Liver (tissue), 3 donors: ENCODE results near the gene RFT1.

ENCODE experiments used
- CTCF ChIP-seq: fragments of 150-350 bp; IDR thresholded peaks from 2 replicates; pipeline ENCODE4 v1.5.1; 2017; ENCODE audit warnings: improper control_type of control experiment, low read depth, low read length; ENCODE audit not compliant: missing input control
- GABPA ChIP-seq, 2 donors: IDR thresholded peaks in 1 of 2; conservative IDR thresholded peaks in 1 of 2; 2 replicates each; pipeline ENCODE4 v1.6.1; 2016; ENCODE audit warnings: antibody characterized with exemption in 2 of 2, mild to moderate bottlenecking in 1 of 2, moderate library complexity in 1 of 2
- JUND ChIP-seq, 2 donors: IDR thresholded peaks; 2 replicates each; pipeline ENCODE4 v1.6.1; 2016; ENCODE audit warnings: antibody characterized with exemption in 2 of 2
- MAX ChIP-seq: IDR thresholded peaks from 2 replicates; pipeline ENCODE4 v1.6.1; 2016; ENCODE audit warnings: antibody characterized with exemption
- NR2F2 ChIP-seq: IDR thresholded peaks from 2 replicates; pipeline ENCODE4 v1.6.1; 2016; ENCODE audit warnings: antibody characterized with exemption
- REST ChIP-seq: IDR thresholded peaks from 2 replicates; pipeline ENCODE4 v1.6.1; 2016; ENCODE audit warnings: antibody characterized with exemption, mild to moderate bottlenecking
- RXRA ChIP-seq, 2 donors: IDR thresholded peaks; 2 replicates each; pipeline ENCODE4 v1.6.1; 2017 to 2018; ENCODE audit warnings: antibody characterized with exemption in 2 of 2, mild to moderate bottlenecking in 1 of 2
- SP1 ChIP-seq: IDR thresholded peaks from 2 replicates; pipeline ENCODE4 v1.6.1; 2018; ENCODE audit warnings: antibody characterized with exemption, mild to moderate bottlenecking
- TAF1 ChIP-seq: conservative IDR thresholded peaks from 2 replicates; pipeline ENCODE4 v1.6.1; 2016; ENCODE audit warnings: antibody characterized with exemption, mild to moderate bottlenecking
- donor health status: healthy.
- donor health status: healthy.

- TF ChIP-seq REST, result no peak
- no peak for TF ChIP-seq CTCF
- TF ChIP-seq RXRA (IDR thresholded peaks at IDR 0.05), result no peak
- TF ChIP-seq GABPA (IDR thresholded peaks at IDR 0.05 in 1 of 2, conservative IDR thresholded peaks at IDR 0.05 in 1 of 2), result no peak
- no peak for TF ChIP-seq MAX
- no peak for TF ChIP-seq SP1
- no peak for TF ChIP-seq TAF1
- TF ChIP-seq JUND (IDR thresholded peaks at IDR 0.05), result no peak
- TF ChIP-seq NR2F2, result no peak
These were observed 2.1 kb upstream of the RFT1 start for GRCh38 chr3:53132347-53132746.
